ENCODE measurements around the gene ADAM12.
A peak's percentile ranks its signal among the peaks of the same experiment; 100 is the strongest.
"Not testable (repeated sequence)": the region's sequence is repeated elsewhere in the genome, so short reads cannot be mapped to it uniquely, and the experiment has no call there.

Gene ADAM12

GRCh38 chr10:126373147-126373546 lies 15.1 kb downstream of the ADAM12 start:
- DNase-seq, result no peak

- DNase-seq, result no peak
Measured at GRCh38 chr10:126372396-126372795, 15.9 kb downstream of the ADAM12 start.

- DNase-seq, result no peak
Measured at GRCh38 chr10:126369125-126369710, 19.1 kb downstream of the ADAM12 start.

GRCh38 chr10:126357169-126357568 lies 31.1 kb downstream of the ADAM12 start:
- no peak for DNase-seq

GRCh38 chr10:126353666-126354065 lies 34.6 kb downstream of the ADAM12 start:
- no peak for DNase-seq

GRCh38 chr10:126352453-126352852 lies 35.8 kb downstream of the ADAM12 start:
- DNase-seq, result no peak

GRCh38 chr10:126351021-126351420 lies 37.3 kb downstream of the ADAM12 start:
- no peak for DNase-seq

- DNase-seq, result peak; percentile 71
Measured at GRCh38 chr10:126350216-126350992, 37.9 kb downstream of the ADAM12 start.

GRCh38 chr10:126349676-126350075 lies 38.6 kb downstream of the ADAM12 start:
- DNase-seq, result no peak

- DNase-seq, result no peak
Measured at GRCh38 chr10:126349101-126349500, 39.2 kb downstream of the ADAM12 start.

GRCh38 chr10:126343496-126343895 lies 44.8 kb downstream of the ADAM12 start:
- DNase-seq, result not testable (repeated sequence)

- no peak for DNase-seq
Measured at GRCh38 chr10:126342680-126343079, 45.6 kb downstream of the ADAM12 start.

GRCh38 chr10:126341491-126341890 lies 46.8 kb downstream of the ADAM12 start:
- no peak for DNase-seq

- DNase-seq, result no peak
Measured at GRCh38 chr10:126337251-126337810, 50.9 kb downstream of the ADAM12 start.

- no peak for DNase-seq
Measured at GRCh38 chr10:126336801-126337200, 51.5 kb downstream of the ADAM12 start.

- DNase-seq, result no peak
Measured at GRCh38 chr10:126334272-126334671, 54.0 kb downstream of the ADAM12 start.

GRCh38 chr10:126332576-126332975 lies 55.7 kb downstream of the ADAM12 start:
- DNase-seq, result no peak

GRCh38 chr10:126331101-126331500 lies 57.2 kb downstream of the ADAM12 start:
- DNase-seq, result peak; percentile 35

GRCh38 chr10:126324826-126325225 lies 63.5 kb downstream of the ADAM12 start:
- no peak for DNase-seq

- DNase-seq, result no peak
Measured at GRCh38 chr10:126321440-126321839, 66.8 kb downstream of the ADAM12 start.

GRCh38 chr10:126317751-126318150 lies 70.5 kb downstream of the ADAM12 start:
- DNase-seq, result no peak

- peak; percentile 57 for DNase-seq
Measured at GRCh38 chr10:126315494-126316177, 72.6 kb downstream of the ADAM12 start.

- DNase-seq, result no peak
Measured at GRCh38 chr10:126314863-126315493, 73.3 kb downstream of the ADAM12 start.
